Measurements from ENCODE around the gene CERS6.

GRCh38 chr2:168626647-168627046 lies 170.6 kb downstream of the CERS6 start:
- TF ChIP-seq CTCF (IDR thresholded peaks at IDR 0.05) = no peak
- no peak for TF ChIP-seq POLR2A (IDR thresholded peaks at IDR 0.05)
